ENCODE measurements around the gene WDR86.

Gene WDR86

DNA sequence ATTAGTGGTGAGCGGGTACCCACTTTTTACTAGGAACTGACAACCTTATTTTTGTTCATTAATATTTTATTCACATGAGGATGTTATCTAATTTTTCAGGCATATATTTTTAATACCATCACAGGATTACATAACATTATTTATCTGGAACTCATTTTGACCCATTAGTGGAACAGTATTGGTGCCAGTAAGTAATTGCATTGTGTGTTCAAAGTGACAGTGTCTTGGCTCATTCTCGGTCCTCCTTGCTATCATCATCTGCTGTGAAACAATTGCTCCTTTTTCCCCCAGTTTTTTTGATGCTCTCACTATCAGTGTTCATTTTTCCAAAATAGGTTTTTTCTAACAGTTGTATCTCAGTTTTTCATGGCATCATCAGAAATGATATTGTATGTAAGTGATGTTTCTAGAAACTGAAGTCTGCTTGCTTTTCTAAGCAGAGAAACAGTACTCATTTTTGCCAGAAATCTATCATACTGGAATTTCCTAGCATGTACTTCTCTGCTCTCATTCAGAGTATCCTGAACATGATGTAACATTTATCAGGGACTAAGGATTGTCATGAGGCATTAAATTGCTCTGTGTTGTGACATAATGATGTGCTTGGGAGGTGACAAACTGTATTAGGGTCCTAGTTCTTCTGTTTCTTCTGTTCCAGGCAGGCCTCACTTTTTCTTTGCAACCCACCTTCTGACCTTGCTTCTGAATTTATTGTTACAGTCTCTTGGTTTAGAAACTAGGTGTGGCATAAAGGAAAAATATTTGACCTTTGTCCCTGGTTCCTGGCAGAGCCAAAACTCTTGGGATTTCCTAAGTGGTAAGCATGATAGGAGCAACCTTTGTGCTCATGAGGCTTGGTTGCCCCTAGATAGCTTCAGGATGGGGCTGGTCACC lies 64.0 kb downstream of the WDR86 start:
- DNase-seq: no peak

GRCh38 chr7:151343516-151343915 lies 66.3 kb downstream of the WDR86 start:
- DNase-seq: no peak

DNA sequence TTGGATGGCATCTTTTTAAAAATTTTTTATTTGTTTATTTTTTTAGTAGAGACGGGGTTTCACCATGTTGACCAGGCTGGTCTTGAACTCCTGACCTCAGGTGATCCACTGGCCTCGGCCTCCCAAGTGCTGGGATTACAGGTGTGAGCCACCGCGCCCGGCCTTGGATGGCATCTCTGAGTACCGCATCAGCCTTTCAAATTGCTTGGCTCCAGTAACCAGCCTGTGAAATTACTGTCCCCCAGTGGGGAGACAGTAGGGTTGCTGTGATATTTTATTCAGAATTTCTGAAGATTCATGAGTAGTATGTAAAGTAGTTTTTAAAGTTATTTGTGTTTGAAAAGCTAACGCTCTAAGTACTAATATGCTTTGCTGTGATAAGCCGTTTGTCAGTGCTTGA lies 67.0 kb downstream of the WDR86 start:
- no peak for DNase-seq

DNA sequence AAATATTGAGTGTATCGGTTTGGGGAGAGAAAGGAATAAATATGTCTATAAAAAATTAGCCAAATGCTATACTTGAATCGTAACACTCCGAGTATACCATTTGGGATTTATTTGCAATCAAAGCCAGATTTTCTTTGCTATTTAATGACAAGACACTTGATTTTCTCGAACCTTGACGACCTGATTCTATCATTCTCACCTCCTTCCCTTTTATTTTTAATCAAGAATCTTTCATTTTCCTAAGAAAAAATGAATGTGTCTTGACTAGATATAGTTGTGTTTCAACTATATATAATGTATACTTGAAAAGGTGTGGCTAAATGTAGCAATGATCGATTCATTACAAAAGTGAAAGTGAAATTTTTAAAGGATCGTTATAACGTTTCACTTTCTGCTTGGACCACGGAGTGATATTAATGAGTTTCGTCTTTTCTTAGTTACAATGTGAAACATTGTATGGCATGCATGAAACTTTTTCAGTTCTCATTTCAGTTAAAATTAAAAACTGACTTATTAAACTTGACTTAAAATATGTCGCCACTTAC lies 67.7 kb downstream of the WDR86 start:
- DNase-seq: no peak

GRCh38 chr7:151341357-151342101 lies 68.3 kb downstream of the WDR86 start, which contains the start of gene NUB1:
NUB1 (plus strand) TSS chr7:151341812; CDS start chr7:151345350, 3,538 bp downstream.
- peak; percentile 45 to 76 for DNase-seq

GRCh38 chr7:151340794-151341356 lies 69.0 kb downstream of the WDR86 start:
- no peak for DNase-seq

DNA sequence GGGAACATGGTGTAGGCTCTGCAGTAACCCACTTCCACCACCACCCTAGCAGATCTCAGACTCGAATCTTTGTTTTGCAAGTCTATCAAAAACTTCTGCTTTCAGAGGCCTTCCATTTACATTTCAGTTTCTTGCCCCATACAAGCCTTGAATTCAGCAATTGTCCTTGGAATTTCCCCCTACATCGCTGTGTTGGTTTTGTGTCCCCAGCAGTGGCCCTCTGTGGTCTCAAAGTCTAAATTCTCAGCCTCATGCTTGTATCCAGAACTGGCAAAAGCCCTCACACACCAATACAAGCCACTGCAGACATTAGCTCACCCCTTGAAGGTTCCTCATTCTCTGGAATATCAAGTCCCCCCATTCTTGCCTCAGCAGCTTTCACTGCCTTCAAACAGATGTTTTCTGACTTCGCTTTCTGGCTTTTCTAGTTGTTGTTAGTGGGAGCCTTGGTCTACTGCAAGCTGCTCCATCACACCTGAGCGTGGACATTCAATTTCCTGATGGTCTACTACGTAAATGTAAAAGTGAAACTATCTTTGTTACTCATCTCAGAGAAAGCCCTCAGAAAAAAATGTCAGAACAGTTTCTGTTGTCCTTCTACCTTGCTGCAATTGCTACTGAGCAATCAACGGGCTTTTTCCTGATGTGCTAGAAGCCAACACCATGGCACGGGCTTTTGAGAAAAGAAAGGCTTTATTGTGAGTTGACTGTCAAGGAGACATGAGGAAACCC lies 70.0 kb downstream of the WDR86 start:
- no peak for DNase-seq

DNA sequence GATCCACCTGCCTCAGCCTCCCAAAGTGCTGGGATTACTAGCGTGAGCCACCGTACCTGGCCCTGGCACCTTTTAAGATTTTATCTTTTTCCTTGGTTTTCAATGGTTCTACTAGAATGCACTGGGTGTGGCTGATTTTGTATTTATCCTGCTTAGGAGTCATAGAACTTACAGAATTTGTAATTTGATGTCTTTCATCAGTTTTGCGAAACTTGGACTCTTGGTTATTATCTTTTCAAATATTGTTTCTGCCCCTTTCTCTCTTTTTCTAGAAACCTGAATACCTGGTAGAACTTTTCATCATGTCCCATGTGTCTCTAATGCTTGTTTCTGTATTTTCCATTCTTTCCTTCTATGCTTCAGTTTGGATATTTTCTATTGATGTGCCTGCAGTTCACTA lies 71.0 kb downstream of the WDR86 start:
- no peak for DNase-seq

DNA sequence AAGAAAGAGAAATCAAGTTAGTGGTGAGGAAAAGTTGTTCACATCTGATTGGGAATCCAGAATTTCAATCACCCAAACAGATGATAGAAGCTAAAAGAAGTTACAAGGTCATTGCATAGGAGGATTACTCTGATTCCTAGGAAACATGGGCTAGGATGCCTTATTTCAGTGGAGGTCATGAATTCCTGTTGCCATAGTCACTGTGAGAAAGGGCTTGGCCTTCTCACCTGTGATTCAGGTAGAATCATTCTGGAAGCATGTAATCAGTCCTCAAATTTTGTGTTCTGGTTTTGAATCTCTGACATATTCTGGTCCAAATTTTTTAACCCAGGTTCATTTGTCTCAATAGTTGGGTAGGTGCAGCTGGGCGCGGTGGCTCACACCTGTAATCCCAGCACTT lies 72.5 kb downstream of the WDR86 start:
- DNase-seq: no peak

DNA sequence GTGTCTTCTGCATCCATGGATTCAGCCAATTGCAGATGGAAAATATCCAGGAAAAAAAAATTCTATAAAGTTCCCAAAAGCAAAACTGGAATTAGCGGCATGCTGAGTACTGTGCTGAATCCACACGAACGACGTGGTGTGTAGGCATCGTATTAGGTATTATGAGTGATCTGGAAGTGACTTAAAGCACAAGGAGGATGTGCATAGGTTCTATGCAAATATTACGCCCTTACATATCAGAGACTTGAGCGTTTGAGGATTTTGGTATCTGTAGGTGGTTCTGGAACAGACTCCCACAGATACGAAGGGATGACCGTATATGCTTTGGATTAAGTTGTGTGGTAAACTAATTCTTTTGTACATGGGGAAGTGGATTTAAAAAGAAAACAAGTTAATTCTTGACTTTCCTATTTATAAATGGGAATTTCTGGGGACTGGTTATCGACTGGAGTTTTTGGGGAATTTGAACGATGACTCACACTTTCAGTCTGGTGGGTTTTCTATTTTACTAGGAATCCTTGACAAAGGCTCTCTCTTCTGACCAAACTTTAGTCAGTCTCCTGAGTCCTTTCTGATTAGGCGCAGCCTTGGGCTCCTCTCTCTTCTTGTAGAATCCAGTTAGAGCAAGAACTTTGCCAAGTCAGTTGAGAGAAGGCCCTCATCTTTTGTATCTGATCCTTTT lies 73.7 kb downstream of the WDR86 start:
- DNase-seq: no peak

DNA sequence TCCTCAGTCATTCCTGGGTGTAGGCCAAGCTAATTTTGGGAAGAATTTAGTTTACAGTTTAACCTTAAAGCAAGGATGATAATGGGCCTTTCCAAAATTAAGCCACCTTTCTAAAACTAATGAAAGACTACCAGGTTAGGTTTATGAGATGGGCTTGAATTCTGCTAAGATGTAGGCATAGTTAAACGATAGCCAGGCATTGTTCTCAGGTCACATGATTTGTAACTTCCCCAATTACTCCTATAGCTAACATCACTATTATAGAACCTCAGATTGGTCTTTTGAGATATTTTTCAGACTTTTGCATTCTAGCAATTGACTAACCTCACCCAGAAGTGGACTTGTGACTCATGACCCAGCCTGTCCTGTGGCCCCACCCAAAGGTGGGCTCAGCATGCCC lies 75.2 kb downstream of the WDR86 start:
- DNase-seq: no peak
